Heart right ventricle (tissue), 16 donors: ENCODE measurements around the gene GNAI1. TPM values are rescaled to one million over a fixed set of nuclear protein-coding genes. Genes with fewer than 3 reads are reported as not detected.

Experiments
- ATAC-seq, 8 donors: fragments of 200-7000 bp; cut with Tn5 transposase; one replicate each; pipeline ENCODE4 v1.9.1; 2020; ENCODE audit warnings: mild to moderate bottlenecking in 8 of 8, moderate library complexity in 8 of 8, moderate number of reproducible peaks in 1 of 8
- DNase-seq, 2 donors: peaks; one replicate each; pipeline ENCODE4 v3.0.0-alpha.2; 2020
- H3K27ac ChIP-seq, 10 donors: fragments of 200-600 bp; sonication (generic) in 2 of 10; one replicate each; pipeline versions ENCODE4 v1.5.0 to v1.8.0; 2020 to 2022; ENCODE audit warnings: mild to moderate bottlenecking in 3 of 10
- H3K27me3 ChIP-seq, 7 donors: fragments of 200-600 bp; one replicate each; pipeline ENCODE4 v1.8.0; 2021 to 2022; ENCODE audit warnings: mild to moderate bottlenecking in 2 of 7
- H3K36me3 ChIP-seq, 9 donors: fragments of 200-600 bp; sonication (generic) in 1 of 9; one replicate each; pipeline versions ENCODE4 v1.5.0 to v1.8.0; 2020 to 2022; ENCODE audit warnings: mild to moderate bottlenecking in 2 of 9
- H3K4me1 ChIP-seq, 9 donors: fragments of 200-600 bp; sonication (generic) in 1 of 9; one replicate each; pipeline versions ENCODE4 v1.5.0 to v1.8.0; 2020 to 2022; ENCODE audit warnings: mild to moderate bottlenecking in 4 of 9
- H3K4me3 ChIP-seq, 10 donors: fragments of 200-600 bp; sonication (generic) in 2 of 10; one replicate each; pipeline versions ENCODE4 v1.5.0 to v1.8.0; 2020 to 2022; ENCODE audit warnings: mild to moderate bottlenecking in 7 of 10, moderate library complexity in 2 of 10
- H3K9me3 ChIP-seq, 11 donors: fragments of 200-600 bp in 10 of 11; sonication (generic) in 2 of 11; one replicate each; pipeline versions ENCODE4 v1.5.0 to v1.8.0; 2013 to 2022; ENCODE audit warnings: mild to moderate bottlenecking in 2 of 11, control low read depth in 1 of 11, moderate library complexity in 1 of 11
- WGBS, 2 donors: extraction: QIAGEN DNeasy Blood & Tissue Kit; methylation state at CpG; one replicate each; pipeline ENCODE4 v1.1.7; 2013; ENCODE audit warnings: inconsistent platforms in 1 of 2; 5-methylcytosine and 5-hydroxymethylcytosine counted together
- intact Hi-C, 10 donors: fragments of 100-400 bp; cut with DNase I; formaldehyde crosslinking; loops; one replicate each; pipeline versions ENCODE4 v1.11.1 to v1.14.2; 2022
- polyA plus RNA-seq, 2 donors: library from polyadenylated mRNA; stranded (reverse); fragments of 200-250 nt; gene quantifications; one replicate each; pipeline ENCODE4 v1.2.3, GENCODE V29; 2013
- total RNA-seq, 10 donors: library from RNA; stranded (reverse); fragmentation: NEBNext Ultra II Directional in 3 of 10; extraction: Animal tissue kit (Norgen Biotek cat#: 25700) in 3 of 10; gene quantifications; one replicate each; pipeline versions ENCODE4 v1.2.1 to v1.2.4, GENCODE V29; 2021 to 2023
- TF ChIP-seq, protein P1 (sequence below), 9 donors: fragments of 200-600 bp; sonication (generic) in 2 of 9; IDR thresholded peaks; one replicate each; pipeline versions ENCODE4 v1.5.0 to v1.8.0; 2021 to 2022; ENCODE audit warnings: antibody characterized with exemption in 9 of 9, mild to moderate bottlenecking in 5 of 9, moderate library complexity in 1 of 9
- donor health status: Arrhythmogenic right ventricular cardiomyopathy.
- donor health status: ischemic (EF 13 %, LVEDD 7.1; RV severe dilation, severe dysfunction).
- donor health status: healthy with polysubstance abuse.
- donor health status: DM: no; HTN: yes; CAD: no.
- donor health status: DM: no; HTN: no; CAD: no.
- donor health status: ischemic (EF 25% LVEDD 6.9; RV normal size, moderate dysfunction).
- donor health status: ischemic (EF 25% LVEDD 5.7; RV mildly dilated, moderate dysfunction).
- donor health status: healthy.
- donor health status: DM: yes; HTN: yes; CAD: no.
- donor health status: Ischemic cardiomyopathy.
- donor health status: ischemic (EF 35%, LVEDD 5.7; RV mildly dilated, moderate dysfunction).
- donor health status: nonischemic (EF 11% LVEDD 7.7; RV severe dilation, severe dysfunction).
- donor health status: DM: yes; HTN: yes; CAD: no.
- donor health status: PGD.
- donor health status: ischemic (EF 29% LVEDD 5.4; RV normal size, mild dysfunction).
- donor health status: nonischemic (EF 23%, LVEDD 6.1; RV moderate dilation, normal function).

The GNAI1 gene
- total and polyA plus RNA-seq, 12 donors: 5.5 to 19.9 (median 12.5) TPM

DNA sequence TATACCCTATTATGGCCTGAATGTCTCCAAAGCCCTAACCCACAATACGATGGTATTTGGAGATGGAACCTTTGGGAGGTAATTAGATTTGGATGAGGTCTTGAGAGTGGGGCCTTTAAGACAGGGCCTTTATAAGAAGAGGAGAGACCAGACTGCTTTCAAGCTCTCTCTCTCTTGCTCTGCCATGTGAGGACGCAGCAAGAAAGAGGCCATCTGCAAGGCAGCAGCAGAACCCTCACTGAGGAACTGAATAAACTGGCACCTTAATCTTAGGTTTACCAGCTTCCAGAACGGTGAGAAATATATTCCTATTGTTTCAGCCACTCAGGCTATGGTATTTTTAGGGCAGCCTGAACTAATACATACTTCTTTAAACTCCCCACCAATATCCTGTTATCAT lies 2.0 kb upstream of the GNAI1 start:
- H3K4me1 ChIP-seq: peaks cover 0 to 28% (median 17%) of the 10 kb centered on the region in 9 donors
- DNase-seq (no peak), ATAC-seq (no peak)
- 67 to 70% methylated on average over 3 of the region's 3 CpGs for WGBS, 2 donors
- H3K9me3 ChIP-seq: no peaks in the 10 kb centered on the region
- peaks cover 0 to 32% (median 0%) of the 10 kb centered on the region in 7 donors for H3K27me3 ChIP-seq
- no peak overlapping the region for H3K4me3 ChIP-seq
- intact Hi-C loops: loop anchor here in 8 of 10 donors (5.0 to 10.0 kb wide), 7 partner anchors 58 to 265 kb away; no protein-coding TSS in a partner anchor
- H3K27ac ChIP-seq: no peak overlapping the region
- TF ChIP-seq, protein P1, sequence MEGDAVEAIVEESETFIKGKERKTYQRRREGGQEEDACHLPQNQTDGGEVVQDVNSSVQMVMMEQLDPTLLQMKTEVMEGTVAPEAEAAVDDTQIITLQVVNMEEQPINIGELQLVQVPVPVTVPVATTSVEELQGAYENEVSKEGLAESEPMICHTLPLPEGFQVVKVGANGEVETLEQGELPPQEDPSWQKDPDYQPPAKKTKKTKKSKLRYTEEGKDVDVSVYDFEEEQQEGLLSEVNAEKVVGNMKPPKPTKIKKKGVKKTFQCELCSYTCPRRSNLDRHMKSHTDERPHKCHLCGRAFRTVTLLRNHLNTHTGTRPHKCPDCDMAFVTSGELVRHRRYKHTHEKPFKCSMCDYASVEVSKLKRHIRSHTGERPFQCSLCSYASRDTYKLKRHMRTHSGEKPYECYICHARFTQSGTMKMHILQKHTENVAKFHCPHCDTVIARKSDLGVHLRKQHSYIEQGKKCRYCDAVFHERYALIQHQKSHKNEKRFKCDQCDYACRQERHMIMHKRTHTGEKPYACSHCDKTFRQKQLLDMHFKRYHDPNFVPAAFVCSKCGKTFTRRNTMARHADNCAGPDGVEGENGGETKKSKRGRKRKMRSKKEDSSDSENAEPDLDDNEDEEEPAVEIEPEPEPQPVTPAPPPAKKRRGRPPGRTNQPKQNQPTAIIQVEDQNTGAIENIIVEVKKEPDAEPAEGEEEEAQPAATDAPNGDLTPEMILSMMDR (IDR thresholded peaks at IDR 0.05): no peak
- H3K36me3 ChIP-seq: no peaks in the 10 kb centered on the region

DNA sequence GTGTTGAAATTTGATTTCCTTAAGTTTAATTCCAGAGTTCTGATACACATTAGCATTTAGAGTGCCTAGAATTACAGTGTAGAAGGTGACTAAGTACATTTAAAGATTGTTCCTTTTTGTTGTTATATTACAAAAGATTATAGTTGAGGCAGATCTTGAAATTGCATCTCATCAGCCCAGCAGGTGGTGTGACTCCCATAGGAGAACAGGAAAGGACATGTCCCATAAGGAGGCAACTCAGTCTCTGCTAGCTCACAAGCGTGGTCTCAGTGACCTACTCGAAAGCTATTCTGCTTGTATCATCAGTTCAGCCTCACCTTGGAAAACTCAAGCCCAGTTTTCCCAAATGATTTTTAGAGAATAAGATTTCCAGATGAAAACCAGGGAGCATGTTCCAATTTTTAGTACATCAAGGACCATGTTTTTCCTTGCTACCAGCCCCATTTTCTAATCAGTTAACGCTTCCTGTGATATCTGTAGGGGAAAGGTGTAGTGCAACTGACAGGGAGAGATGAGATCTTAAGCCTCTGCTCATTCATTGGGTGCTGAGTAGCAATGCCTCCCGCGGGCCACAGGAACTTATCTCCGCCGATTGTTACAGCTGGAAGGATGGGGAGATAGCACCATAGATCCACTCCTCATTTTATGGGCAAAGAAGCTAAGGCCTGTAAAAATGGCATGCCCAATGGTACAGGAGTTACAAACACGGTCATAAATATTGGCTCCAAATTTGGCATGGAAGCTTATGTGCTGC lies 1.1 kb upstream of the GNAI1 start:
- peaks cover 0 to 33% (median 0%) of the 10 kb centered on the region in 7 donors for H3K27me3 ChIP-seq
- ATAC-seq: no peak
- intact Hi-C loops: loop anchor here in 8 of 10 donors (5.0 to 10.0 kb wide), 7 partner anchors 59 to 264 kb away; no protein-coding TSS in a partner anchor
- TF ChIP-seq, protein P1 (IDR thresholded peaks at IDR 0.05): peak in 2 of 9 donors; percentile 14 to 37
- H3K4me1 ChIP-seq: peaks cover 0 to 33% (median 17%) of the 10 kb centered on the region in 9 donors
- DNase-seq: peak in 1 of 2 donors; percentile 17
- H3K9me3 ChIP-seq: no peaks in the 10 kb centered on the region
- H3K27ac ChIP-seq: peak overlapping the region in 5 of 10 donors; percentile 72 to 95 (median 89)
- H3K36me3 ChIP-seq: no peaks in the 10 kb centered on the region
- peak overlapping the region in 4 of 10 donors; percentile 80 to 97 (median 96) for H3K4me3 ChIP-seq
- 56 to 60% methylated on average over 8 of the region's 8 CpGs for WGBS, 2 donors

DNA sequence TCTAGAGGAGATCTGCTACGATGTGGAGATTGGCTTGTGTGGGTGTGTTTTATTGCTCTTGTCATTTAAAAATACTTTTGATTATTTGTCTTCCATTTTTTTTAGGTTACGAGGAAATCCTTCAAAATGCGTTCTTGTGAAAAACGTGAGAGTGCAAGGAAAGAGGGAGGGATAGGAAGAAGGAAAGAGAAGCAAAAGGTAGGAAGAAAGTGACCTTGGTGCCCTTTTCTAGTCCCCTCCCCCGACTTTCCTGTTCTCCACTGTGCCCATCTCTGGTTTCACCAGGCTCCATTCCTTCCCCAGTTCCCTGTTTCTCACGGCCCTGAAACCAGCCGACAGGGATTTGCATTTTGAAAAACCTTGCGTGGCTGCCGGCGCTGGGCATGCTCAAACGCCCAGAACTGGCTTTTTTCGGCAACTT lies 506 bp upstream of the GNAI1 start:
- TF ChIP-seq, protein P1 (IDR thresholded peaks at IDR 0.05): no peak
- WGBS, 2 donors: 14 to 15% methylated on average over 12 of the region's 12 CpGs
- peak in 3 of 8 donors; percentile 37 to 50 (median 42) for ATAC-seq
- intact Hi-C loops: loop anchor here in 8 of 10 donors (5.0 to 10.0 kb wide), 7 partner anchors 59 to 263 kb away; no protein-coding TSS in a partner anchor
- peak in 1 of 2 donors; percentile 61 for DNase-seq
- no peaks in the 10 kb centered on the region for H3K9me3 ChIP-seq
- H3K36me3 ChIP-seq: no peaks in the 10 kb centered on the region
- peaks cover 0 to 33% (median 0%) of the 10 kb centered on the region in 7 donors for H3K27me3 ChIP-seq
- peak overlapping the region; percentile 72 to 95 (median 87) for H3K27ac ChIP-seq
- H3K4me1 ChIP-seq: peaks cover 0 to 39% (median 21%) of the 10 kb centered on the region in 9 donors
- peak overlapping the region in 9 of 10 donors; percentile 80 to 98 (median 91) for H3K4me3 ChIP-seq

DNA sequence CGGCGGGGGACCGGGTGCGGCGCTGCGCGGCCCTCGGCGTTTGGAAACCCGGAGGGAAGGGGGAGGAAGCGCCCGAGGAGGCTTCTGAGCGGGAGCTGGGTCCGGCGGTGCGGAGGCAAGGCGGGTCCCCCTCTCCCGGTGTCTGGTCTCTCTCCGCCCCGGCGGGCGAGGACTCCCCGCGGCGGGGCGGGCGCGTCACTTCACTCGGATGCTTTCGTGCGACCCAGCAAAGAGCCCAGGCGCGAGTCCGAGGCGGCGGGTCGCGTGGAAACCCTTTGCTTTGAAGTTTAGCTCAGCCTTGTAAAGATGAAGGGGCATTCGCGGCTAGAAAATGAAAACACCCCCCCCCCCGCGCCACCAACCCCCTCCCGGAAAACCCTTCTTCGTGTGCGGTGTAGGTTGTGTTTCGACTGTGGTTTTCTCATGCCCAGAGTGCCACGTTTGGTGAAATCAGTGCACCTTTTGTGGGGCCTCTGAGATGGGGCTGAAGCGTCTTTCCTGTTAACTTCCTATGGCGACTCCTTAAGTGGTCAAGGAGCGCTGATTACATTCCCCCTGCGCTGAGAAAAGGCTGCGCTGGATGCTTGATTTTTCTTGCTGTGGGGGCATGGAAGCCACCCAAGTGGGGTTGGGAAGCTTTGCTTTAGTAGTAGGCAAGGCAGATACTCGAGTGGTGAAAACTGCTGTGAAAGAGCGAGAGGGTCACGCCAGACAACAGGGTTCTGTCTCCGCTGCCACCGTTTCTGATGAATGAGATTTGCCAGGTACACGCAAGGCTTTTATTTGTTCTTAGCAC lies 876 bp downstream of the GNAI1 start:
- H3K27me3 ChIP-seq: peaks cover 0 to 33% (median 0%) of the 10 kb centered on the region in 7 donors
- H3K4me1 ChIP-seq: peaks cover 0 to 44% (median 26%) of the 10 kb centered on the region in 9 donors
- ATAC-seq: peak; percentile 40 to 83 (median 60)
- DNase-seq: peak in 1 of 2 donors; percentile 17
- intact Hi-C loops: loop anchor here in 6 of 10 donors (5.0 to 10.0 kb wide), 6 partner anchors 57 to 259 kb away; no protein-coding TSS in a partner anchor
- H3K9me3 ChIP-seq: no peaks in the 10 kb centered on the region
- H3K27ac ChIP-seq: peak overlapping the region; percentile 78 to 95 (median 87)
- H3K36me3 ChIP-seq: no peaks in the 10 kb centered on the region
- TF ChIP-seq, protein P1 (IDR thresholded peaks at IDR 0.05): no peak
- 0 to 1% methylated on average over 42 to 58 of the region's 58 CpGs for WGBS, 2 donors
- peak overlapping the region; percentile 80 to 100 (median 93) for H3K4me3 ChIP-seq
